Endothelial cell of umbilical vein (primary cell): ENCODE results near the gene RABGGTA. TPM values are rescaled to one million over a fixed set of nuclear protein-coding genes. Genes with fewer than 3 reads are reported as not detected.

Experiments used
- BruUV-seq: library from RNA; stranded (reverse); fragments of 400-500 nt; replicated peaks from 2 replicates; lab custom pipeline; 2021; lab: Mats Ljungman, UMichigan
- CTCF ChIA-PET: fragments of 300-600, 350-600 bp; sonication (Branson Sonifier 250); formaldehyde crosslinking; loops from one replicate; lab custom pipeline; 2021; ENCODE audit warnings: antibody characterized with exemption, inconsistent platforms; lab: Charles Lee
- POLR2A ChIA-PET: fragments of 300-600, 350-600 bp; sonication (Branson Sonifier 250); formaldehyde crosslinking; loops from one replicate; lab custom pipeline; 2021; ENCODE audit warnings: antibody characterized with exemption, inconsistent platforms; lab: Charles Lee
- DNase-seq: peaks from one replicate; pipeline ENCODE4 v3.0.0-alpha.2; 2011; ENCODE audit warnings: low read depth, low spot score
- FAIRE-seq: peaks from 2 replicates; lab custom pipeline; 2011; peaks lifted over from hg19 to GRCh38; lab: Jason Lieb, UNC
- H2AFZ ChIP-seq: 2 replicates; pipeline ENCODE4 v1.6.0; 2012; ENCODE audit warnings: low read depth, low read length, control low read depth, inconsistent platforms
- H3K27ac ChIP-seq: 2 replicates; pipeline ENCODE4 v1.5.1; 2011; ENCODE audit warnings: low read depth, mild to moderate bottlenecking, control low read depth, low read length, moderate library complexity; ENCODE audit not compliant: insufficient read depth
- H3K27me3 ChIP-seq, 2 experiments: 2 replicates each; pipeline versions ENCODE4 v1.6.0 to v1.6.1; 2011; ENCODE audit warnings: low read length in 2 of 2, mixed read lengths in 1 of 2; ENCODE audit not compliant: control insufficient read depth in 2 of 2, insufficient read depth in 2 of 2
- H3K36me3 ChIP-seq, 2 experiments: 2 replicates in 1 of 2; 3 replicates in 1 of 2; pipeline ENCODE4 v1.5.1; 2011; ENCODE audit warnings: low read length in 2 of 2, mild to moderate bottlenecking in 1 of 2, moderate library complexity in 1 of 2; ENCODE audit not compliant: control insufficient read depth in 2 of 2, insufficient read depth in 2 of 2; ENCODE audit errors: extremely low read depth in 1 of 2
- H3K4me1 ChIP-seq: 3 replicates; pipeline ENCODE4 v1.5.1; 2011; ENCODE audit warnings: mild to moderate bottlenecking, low read length; ENCODE audit not compliant: control insufficient read depth, insufficient read depth; ENCODE audit errors: extremely low read depth
- H3K4me2 ChIP-seq: 2 replicates; pipeline ENCODE4 v1.6.1; 2011; ENCODE audit warnings: low read length, control low read depth, mixed read lengths; ENCODE audit not compliant: insufficient read depth
- H3K4me3 ChIP-seq, 3 experiments: fragments of 200-600 bp in 1 of 3; sonication (generic), shearing (Covaris generic) in 1 of 3; replicated peaks in 1 of 3; 2 replicates each; pipeline ENCODE4 v1.5.1; 2011 to 2016; ENCODE audit warnings: control low read depth in 3 of 3, low read length in 3 of 3, mild to moderate bottlenecking in 2 of 3, inconsistent platforms in 1 of 3, low read depth in 1 of 3, moderate library complexity in 1 of 3; ENCODE audit not compliant: insufficient read depth in 1 of 3
- H3K79me2 ChIP-seq: 2 replicates; pipeline ENCODE4 v1.6.0; 2012; ENCODE audit warnings: low read length, inconsistent platforms; ENCODE audit not compliant: control insufficient read depth, insufficient read depth
- H3K9ac ChIP-seq: replicated peaks from 2 replicates; pipeline ENCODE3; 2011; ENCODE audit warnings: low read length, control low read depth; ENCODE audit not compliant: insufficient read depth; ENCODE audit errors: extremely low read depth
- H3K9me1 ChIP-seq: replicated peaks from 3 replicates; pipeline ENCODE4 v1.6.0; 2011; ENCODE audit warnings: mild to moderate bottlenecking, low read length; ENCODE audit not compliant: control insufficient read depth, insufficient read depth; ENCODE audit errors: extremely low read depth
- H3K9me3 ChIP-seq: replicated peaks from 2 replicates; pipeline ENCODE4 v1.5.1; 2012; ENCODE audit warnings: low read length, inconsistent platforms; ENCODE audit not compliant: control insufficient read depth, insufficient read depth
- H4K20me1 ChIP-seq: replicated peaks from 2 replicates; pipeline ENCODE3; 2011; ENCODE audit warnings: mild to moderate bottlenecking, low read length; ENCODE audit not compliant: control insufficient read depth, insufficient read depth; ENCODE audit errors: extremely low read depth
- CTCF ChIP-seq, 2 donors: IDR thresholded peaks; 1 replicate in 1 of 2; 2 replicates in 1 of 2; pipeline ENCODE4 v1.5.1; 2011; ENCODE audit warnings: low read length in 2 of 2, mild to moderate bottlenecking in 2 of 2, moderate library complexity in 2 of 2, control low read depth in 1 of 2, inconsistent platforms in 1 of 2, low read depth in 1 of 2; ENCODE audit not compliant: insufficient read depth in 1 of 2; ENCODE audit errors: extremely low read depth in 1 of 2
- EZH2 ChIP-seq: IDR thresholded peaks from 2 replicates; pipeline ENCODE4 v1.6.1; 2012; ENCODE audit warnings: borderline replicate concordance, low read depth, mild to moderate bottlenecking, moderate library complexity, low read length, inconsistent platforms; ENCODE audit not compliant: severe bottlenecking
- FOS ChIP-seq: IDR thresholded peaks from 2 replicates; pipeline ENCODE4 v1.6.1; 2011; ENCODE audit warnings: mild to moderate bottlenecking, low read length, moderate library complexity, borderline replicate concordance; ENCODE audit not compliant: insufficient read depth
- GATA2 ChIP-seq: IDR thresholded peaks from 2 replicates; pipeline ENCODE4 v1.7.0; 2011; ENCODE audit warnings: low read depth, mild to moderate bottlenecking, moderate library complexity, mixed read lengths, low read length; ENCODE audit not compliant: insufficient read length, insufficient read depth
- JUN ChIP-seq: IDR thresholded peaks from 2 replicates; pipeline ENCODE4 v1.6.1; 2011; ENCODE audit warnings: borderline replicate concordance, low read depth; ENCODE audit not compliant: insufficient read length, insufficient read depth
- MAX ChIP-seq: IDR thresholded peaks from 2 replicates; pipeline ENCODE4 v1.6.1; 2011; ENCODE audit not compliant: insufficient read depth, insufficient read length
- MYC ChIP-seq: IDR thresholded peaks from one replicate; pipeline ENCODE4 v1.6.1; 2011; ENCODE audit warnings: mild to moderate bottlenecking, low read depth, low read length
- POLR2A ChIP-seq: IDR thresholded peaks from 2 replicates; pipeline ENCODE4 v1.6.1; 2012; ENCODE audit warnings: low read depth, mild to moderate bottlenecking, control low read depth, low read length
- POLR2AphosphoS5 ChIP-seq: IDR thresholded peaks from 2 replicates; pipeline ENCODE4 v1.6.1; 2012; ENCODE audit warnings: low read depth, mild to moderate bottlenecking, control low read depth, low read length, moderate library complexity; ENCODE audit not compliant: insufficient read depth
- dilution Hi-C: fragments of 300-500 bp; cut with MboI; formaldehyde crosslinking; loops from one replicate; pipeline ENCODE4 v1.15.0; 2019; ENCODE audit warnings: low sequenced_read_pairs; ENCODE audit not compliant: extremely low pct_ligation_motif_present
- intact Hi-C: fragments of 100-400 bp; cut with micrococcal nuclease; formaldehyde crosslinking; loops from one replicate; pipeline ENCODE4 v1.10.0; 2022
- polyA plus RNA-seq, 4 experiments: library from polyadenylated mRNA; depleted of rRNA in 3 of 4; stranded (reverse) in 3 of 4; unstranded in 1 of 4; fragments of >200 nt; gene quantifications; 2 replicates each; pipeline versions ENCODE4 v1.2.1 to v1.2.3, GENCODE V29; 2011 to 2012; ENCODE audit warnings: missing spikeins in 1 of 4
- total RNA-seq: library from RNA; stranded (reverse); gene quantifications from 2 replicates; pipeline ENCODE4 v1.2.3, GENCODE V29; 2021

The RABGGTA gene
- total and polyA plus RNA-seq, 2 donors (not counting 3 experiments of a cell fraction or from before 2014, with no cell fraction given) = 29.3 to 80.1 TPM

- no peak for FAIRE-seq
- no peak overlapping the region for H3K9ac ChIP-seq
- H3K4me2 ChIP-seq = no peak overlapping the region
- no peak for TF ChIP-seq MYC
- TF ChIP-seq GATA2 = no peak
- no peak for TF ChIP-seq POLR2AphosphoS5
- TF ChIP-seq EZH2 = no peak
- TF ChIP-seq POLR2A = no peak
- TF ChIP-seq JUN = no peak
- no peak for TF ChIP-seq MAX
- no peak for TF ChIP-seq FOS
- TF ChIP-seq CTCF (IDR thresholded peaks at IDR 0.05; ENCODE audit: extremely low read depth in 1 of 2, insufficient read depth in 1 of 2, low read depth in 1 of 2, low read length in 2 of 2) = no peak
- no peaks in the 10 kb centered on the region for H3K79me2 ChIP-seq
- H3K4me3 ChIP-seq = no peak overlapping the region
- H3K36me3 ChIP-seq = no peaks in the 10 kb centered on the region
- POLR2A ChIA-PET = interaction anchor here (0.6 kb wide), 1 partner anchor 40 kb away, joined by 3 read pairs; no protein-coding TSS in a partner anchor
- CTCF ChIA-PET = no interaction called here
- no peak for DNase-seq
- no TSS peak for BruUV-seq
- no peaks in the 10 kb centered on the region for H3K9me1 ChIP-seq
- H3K27ac ChIP-seq = no peak overlapping the region
- no peaks in the 10 kb centered on the region for H3K9me3 ChIP-seq
- intact Hi-C loops = no loop called here
- H3K27me3 ChIP-seq = no peaks in the 10 kb centered on the region
- H3K4me1 ChIP-seq = no peaks in the 10 kb centered on the region
- H4K20me1 ChIP-seq = no peaks in the 10 kb centered on the region
- dilution Hi-C loops = no loop called here
- no peak overlapping the region for H2AFZ ChIP-seq
These were observed 11.2 kb downstream of the RABGGTA start for GRCh38 chr14:24260026-24260779.
